GM21825 (cell line): ENCODE data around the gene TLDC2.
A peak's percentile ranks its signal among the peaks of the same experiment; 100 is the strongest.
"Not testable (repeated sequence)": the region's sequence is repeated elsewhere in the genome, so short reads cannot be mapped to it uniquely, and the experiment has no call there.

Source experiments
- ATAC-seq: cut with Tn5 transposase; IDR thresholded peaks from one replicate; pipeline ENCODE4 v1.9.1; 2021; ENCODE audit warnings: mild to moderate bottlenecking, moderate library complexity; ENCODE audit not compliant: unreplicated experiment

TLDC2 gene

DNA sequence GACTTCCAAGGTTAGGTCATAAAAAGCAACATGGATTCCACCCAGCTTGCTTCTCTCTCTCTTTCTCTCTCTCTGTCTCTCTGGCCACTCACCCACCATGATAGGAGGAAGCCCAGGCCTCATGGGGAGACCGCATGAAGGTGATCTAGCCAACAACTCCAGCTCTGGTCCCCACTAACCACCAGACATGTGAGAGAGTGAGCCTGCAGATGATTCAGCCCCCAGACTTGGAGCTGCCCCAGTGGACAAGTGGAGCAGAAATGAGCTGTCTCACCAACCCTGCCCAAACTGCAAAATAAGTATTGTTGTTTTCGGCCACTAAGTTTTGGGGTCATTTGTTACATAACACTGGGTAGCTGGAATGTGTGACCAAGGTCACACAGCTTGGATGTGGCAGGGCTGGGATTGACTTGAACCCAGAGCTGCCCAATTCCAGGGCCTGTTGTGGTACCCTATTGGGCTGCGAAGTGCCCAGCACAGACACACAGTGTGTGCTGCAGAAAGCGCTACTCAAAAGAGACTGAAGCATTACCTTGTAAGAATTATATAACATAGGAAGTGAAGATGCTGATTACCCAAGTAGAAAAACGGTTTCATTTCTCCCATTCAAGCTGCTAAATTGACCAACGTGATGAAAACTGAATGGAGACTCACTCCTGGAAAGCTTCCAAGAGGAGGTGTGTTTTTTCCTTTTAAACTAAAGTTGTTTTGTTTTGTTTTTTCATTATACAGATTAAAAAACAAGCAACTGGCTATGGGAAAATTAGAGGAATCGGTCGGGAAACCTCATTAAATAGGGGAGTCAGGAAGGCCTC lies 9.1 kb upstream of the TLDC2 start:
- ATAC-seq: no peak

GRCh38 chr20:36871640-36872570 lies 4.0 kb upstream of the TLDC2 start:
- no peak for ATAC-seq

DNA sequence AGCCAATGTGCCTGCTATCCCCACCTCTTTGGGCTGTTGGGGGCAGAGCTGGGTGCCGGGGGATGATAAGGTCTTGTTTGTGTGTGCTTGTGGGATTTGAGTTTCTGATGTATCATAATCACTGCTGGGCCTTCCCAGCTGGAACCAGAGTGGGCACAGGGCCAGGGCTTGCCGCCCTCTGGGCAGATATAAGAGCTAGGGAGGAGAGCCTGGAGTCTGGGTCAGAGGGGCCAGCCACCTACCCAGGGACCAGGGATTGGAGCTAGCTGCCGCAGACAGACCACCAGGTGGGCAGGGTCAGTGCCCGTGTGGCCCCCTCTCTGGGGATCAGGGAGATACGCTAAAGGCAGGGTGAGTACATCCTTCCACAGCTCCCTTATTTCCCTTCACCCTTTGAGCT lies 3.1 kb upstream of the TLDC2 start:
- no peak for ATAC-seq

DNA sequence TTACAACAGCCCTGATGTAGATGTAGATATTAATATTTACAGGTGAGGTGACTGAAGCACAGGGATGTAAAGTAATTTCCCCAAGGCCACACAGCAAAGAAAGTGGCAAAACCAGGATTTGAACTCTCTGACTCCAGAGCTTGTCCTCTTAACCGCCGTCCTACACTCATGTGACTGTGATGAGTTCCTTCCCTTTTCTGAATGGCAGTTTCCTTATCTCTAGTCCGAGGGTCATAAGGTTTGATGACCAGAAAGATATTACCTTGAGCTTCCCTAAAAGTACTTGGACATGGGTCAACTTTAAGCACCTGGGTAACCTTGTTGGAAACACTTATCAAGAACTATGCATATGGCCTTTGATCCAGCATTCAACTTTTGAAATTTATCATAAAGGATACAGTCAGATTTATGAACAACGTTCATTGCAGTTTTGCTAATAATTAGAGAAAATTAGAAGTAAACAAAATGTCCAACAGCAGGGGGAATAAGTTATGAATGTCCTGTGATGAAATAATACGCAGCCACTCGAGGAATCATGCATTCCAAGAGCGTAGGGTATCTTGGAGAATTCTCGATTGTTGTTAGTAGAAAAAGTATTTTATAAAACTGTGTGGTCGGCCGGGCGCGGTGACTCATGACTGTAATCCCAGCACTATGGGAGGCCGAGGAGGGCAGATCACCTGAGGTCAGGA lies 2.3 kb upstream of the TLDC2 start:
- ATAC-seq: no peak

- not testable (repeated sequence) for ATAC-seq
Measured at GRCh38 chr20:36875093-36875492, 845 bp upstream of the TLDC2 start.

- no peak for ATAC-seq
Measured at GRCh38 chr20:36876473-36876833, 515 bp downstream of the TLDC2 start.

GRCh38 chr20:36878941-36879340 lies 3.0 kb downstream of the TLDC2 start:
- ATAC-seq: no peak

- no peak for ATAC-seq
Measured at GRCh38 chr20:36880741-36881250, 4.9 kb downstream of the TLDC2 start.

- no peak for ATAC-seq
Measured at GRCh38 chr20:36881331-36881730, 5.4 kb downstream of the TLDC2 start.

GRCh38 chr20:36881888-36882287 lies 6.0 kb downstream of the TLDC2 start:
- no peak for ATAC-seq

DNA sequence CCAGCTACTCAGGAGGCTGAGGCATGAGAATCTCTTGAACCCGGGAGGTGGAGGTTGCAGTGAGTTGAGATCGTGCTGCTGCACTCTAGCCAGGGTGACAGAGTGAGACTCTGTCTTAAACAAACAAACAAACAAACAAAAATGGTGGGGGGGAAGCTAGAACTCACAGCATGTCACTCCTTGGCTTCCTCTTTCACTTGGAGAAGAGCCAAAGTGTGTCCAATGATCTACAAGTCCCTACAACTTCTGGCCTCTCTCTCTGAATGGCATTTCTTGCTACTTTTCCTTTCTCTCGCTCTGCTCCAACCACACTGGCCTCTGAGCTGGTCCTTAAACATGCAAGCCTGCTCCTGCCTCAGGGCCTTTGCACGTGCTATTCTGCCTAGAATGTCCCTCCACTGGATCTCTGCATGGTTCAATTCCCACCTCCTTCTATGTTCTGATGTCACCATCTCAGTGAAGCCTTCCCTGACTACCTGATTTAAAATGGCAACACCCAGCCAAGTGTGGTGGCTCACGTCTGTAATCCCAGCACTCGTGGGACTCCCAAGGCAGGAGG lies 8.1 kb downstream of the TLDC2 start:
- ATAC-seq: no peak

DNA sequence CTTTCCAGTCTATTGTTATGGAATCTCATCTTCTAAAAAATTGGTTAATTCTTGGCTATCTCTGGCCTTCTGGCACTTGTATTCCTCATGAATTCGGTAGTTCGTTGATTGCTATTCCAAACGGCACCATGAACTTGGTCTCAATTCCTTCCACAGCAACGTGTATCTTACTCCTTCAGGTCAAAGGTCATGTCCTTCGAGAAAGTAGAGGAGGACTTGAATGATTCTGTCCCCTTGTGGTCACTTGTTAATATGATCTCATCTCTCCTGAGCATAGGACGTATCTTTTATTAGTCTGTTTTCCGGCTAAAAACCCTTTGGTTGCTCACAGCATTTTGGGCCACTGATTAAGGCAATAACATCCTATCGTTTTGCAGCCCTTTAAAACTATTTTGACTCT lies 9.4 kb downstream of the TLDC2 start:
- no peak for ATAC-seq

DNA sequence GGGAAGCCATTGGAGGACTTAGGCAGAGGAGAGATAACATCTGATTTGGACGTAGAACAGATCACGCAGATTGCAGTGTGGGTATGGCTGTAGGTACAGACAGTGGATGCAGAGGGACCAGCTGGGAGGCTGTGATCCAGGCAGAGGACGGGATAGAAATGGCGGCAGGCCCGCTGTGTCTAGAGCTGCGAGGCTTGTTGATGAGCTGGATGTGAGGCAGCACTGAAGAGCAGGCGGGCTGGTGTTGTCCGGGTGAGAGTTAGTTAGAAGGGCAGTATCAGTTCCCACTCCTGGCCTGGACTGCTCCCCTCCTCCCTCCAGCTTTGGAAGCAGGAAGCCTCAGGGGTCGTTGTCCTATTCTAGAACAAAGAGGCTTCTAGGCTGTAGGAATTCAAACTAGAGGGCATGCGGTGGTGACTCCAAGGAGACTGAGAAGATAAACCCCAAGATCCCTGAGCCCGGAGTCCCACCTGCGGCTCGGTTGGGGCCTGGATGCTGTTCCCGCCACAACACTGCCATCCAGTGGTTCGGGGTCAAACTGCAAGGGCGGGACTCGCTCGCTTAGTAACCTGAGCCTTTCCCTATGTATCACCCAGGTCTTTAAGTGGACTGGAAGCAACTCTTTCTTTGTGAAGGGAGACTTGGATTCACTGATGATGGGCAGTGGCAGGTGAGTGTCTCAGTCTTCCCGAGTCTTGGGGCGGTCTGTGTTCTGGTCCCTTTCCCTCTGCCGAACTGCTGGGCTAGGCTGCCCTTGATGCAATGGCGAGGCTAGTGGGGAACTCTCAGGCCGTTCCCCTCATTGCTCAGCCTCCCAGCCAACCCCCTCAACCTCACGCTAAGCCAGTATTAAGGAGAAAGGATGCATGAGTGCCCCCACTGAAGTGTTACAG lies 11.2 kb downstream of the TLDC2 start:
- peak; percentile 66 for ATAC-seq

DNA sequence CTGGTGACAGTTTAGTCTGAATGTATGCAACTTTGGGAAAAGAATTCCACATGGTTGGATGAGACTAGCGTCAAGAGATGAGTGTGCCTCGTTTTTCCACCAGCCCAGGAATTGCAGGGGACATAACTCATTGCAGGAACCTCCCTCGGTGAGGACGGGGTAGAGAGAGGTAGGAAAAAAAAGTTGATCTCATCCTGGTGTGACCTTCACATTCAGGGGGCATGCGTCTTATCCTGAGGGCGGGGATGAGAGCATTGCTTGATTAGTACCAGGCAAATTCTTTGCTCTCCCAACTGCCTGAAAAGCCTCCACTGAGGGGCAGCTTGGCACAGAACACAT lies 11.8 kb downstream of the TLDC2 start:
- no peak for ATAC-seq

DNA sequence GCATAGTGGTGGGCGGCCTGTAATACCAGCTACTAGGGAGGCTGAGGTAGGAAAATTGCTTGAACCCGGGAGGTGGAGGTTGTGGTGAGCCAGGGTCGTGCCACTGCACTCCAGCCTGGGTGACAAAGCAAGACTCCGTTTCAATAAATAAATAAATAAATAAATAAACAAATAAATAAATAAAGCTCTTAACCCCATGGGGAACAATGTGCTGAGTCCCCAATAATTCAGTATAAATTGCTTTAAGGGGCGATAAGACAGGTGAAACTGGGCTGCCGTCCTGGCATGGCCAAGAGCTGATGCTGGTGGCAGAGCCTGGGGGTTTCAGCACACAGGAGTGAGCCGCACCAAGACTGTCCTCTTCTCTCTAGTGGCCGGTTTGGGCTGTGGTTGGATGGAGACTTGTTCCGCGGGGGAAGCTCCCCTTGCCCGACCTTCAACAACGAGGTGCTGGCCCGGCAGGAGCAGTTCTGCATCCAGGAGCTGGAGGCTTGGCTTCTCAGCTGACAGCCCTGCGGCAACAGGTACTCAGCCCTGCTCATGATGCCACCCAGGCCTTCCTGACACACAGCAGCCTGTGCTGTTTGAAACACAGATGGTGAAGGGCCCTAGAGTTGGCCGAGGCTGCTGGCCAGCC lies 13.1 kb downstream of the TLDC2 start:
- ATAC-seq: no peak

- no peak for ATAC-seq
Measured at GRCh38 chr20:36890586-36890985, 14.6 kb downstream of the TLDC2 start.

DNA sequence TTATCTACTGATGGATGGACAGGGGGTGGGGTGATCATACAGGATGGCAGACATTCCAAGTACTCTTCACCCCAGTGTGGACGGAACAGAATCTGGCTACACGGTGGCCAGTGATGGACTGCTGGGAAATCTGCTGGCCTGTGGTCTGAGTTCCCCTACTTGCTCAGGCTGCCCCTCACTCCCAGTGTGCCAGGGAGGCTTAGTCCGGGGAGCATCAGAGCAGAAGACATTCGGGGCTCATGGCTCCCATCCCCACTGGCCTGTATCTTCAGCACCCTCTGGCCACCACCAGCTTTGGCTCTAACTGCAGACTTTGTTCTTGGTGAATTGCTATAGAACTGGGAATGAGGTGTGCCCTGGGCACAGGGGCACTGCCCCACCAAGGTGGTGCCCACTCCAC lies 15.3 kb downstream of the TLDC2 start:
- no peak for ATAC-seq

DNA sequence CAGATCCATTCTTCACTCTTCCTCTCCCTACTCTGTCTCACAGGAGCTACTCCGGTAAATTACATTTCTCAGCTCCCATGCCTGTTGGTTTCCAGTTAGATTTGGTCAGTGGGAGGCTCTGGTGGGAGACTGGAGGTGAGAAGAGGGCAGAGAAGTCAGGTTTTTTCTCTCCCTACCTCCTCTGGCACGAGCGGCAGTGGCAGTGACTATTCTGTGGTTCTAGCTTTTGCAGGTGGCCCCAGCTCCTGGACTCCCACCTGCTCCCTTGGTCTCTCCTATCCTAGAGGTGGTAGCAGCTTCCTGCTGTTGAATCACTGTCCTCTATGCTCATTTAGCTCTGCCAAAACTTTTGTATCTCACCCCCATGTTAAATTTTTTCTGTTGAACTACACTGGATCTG lies 17.9 kb downstream of the TLDC2 start:
- no peak for ATAC-seq

DNA sequence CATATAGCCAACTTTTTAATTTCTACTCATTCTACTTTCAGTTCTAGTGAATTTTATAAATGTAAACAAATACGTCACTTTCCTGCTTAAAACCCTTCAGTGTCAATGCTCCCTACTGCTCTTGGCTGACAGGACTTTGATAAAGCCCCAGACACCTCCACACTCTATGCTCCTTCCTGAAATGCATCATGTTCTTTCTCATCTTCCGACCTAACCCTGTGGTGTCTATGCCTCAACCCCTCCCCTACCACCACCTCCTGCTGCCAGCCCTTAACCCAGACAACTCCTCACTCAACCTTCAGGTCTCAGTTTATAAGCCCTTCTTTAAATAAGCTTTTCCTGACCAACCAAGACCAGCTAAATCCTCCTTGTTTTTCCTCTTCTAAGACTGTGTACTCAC lies 19.1 kb downstream of the TLDC2 start:
- no peak for ATAC-seq

DNA sequence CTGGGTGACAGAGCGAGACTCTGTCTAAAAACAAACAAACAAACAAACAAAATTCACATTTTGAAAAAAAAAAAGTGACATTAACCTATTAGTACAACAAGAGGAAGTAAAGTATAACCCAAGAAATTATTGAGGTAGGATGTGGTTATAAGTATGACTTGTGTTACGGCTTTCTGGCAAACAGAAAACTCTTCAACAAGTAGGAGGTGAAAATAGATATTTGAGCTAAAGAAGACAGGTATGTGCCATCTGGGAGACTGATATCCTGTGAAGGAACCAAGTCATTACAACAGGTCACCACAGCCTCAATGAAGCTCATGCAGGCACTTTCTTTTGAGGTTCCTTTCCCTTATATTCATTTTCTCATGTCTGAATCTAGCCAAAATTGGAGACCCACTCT lies 28.8 kb downstream of the TLDC2 start:
- no peak for ATAC-seq
